Transverse colon (tissue), 4 donors: ENCODE measurements around the gene ERN2. TPM values are rescaled to one million over a fixed set of nuclear protein-coding genes. Genes with fewer than 3 reads are reported as not detected.

Experiments used
- DNase-seq: peaks from one replicate; pipeline ENCODE4 v3.0.0-alpha.2; 2019
- H3K27ac ChIP-seq, 4 donors: fragments of 200-600 bp; sonication (generic); 2 replicates each; pipeline ENCODE4 v1.5.1; 2016 to 2018; ENCODE audit warnings: inconsistent platforms in 4 of 4
- H3K27me3 ChIP-seq: fragments of 200-600 bp; sonication (generic); 2 replicates; pipeline ENCODE4 v1.5.1; 2017; ENCODE audit warnings: inconsistent platforms
- H3K36me3 ChIP-seq, 4 donors: fragments of 200-600 bp; sonication (generic); 2 replicates each; pipeline ENCODE4 v1.5.1; 2017 to 2019; ENCODE audit warnings: inconsistent platforms in 4 of 4
- H3K4me1 ChIP-seq, 4 donors: fragments of 200-600 bp; sonication (generic); 2 replicates each; pipeline ENCODE4 v1.5.1; 2017 to 2020; ENCODE audit warnings: inconsistent platforms in 4 of 4
- H3K4me3 ChIP-seq, 4 donors: fragments of 200-600 bp; sonication (generic); 1 replicate in 1 of 4; 2 replicates in 3 of 4; pipeline versions ENCODE4 v1.5.1 to v1.6.1; 2017 to 2019; ENCODE audit warnings: inconsistent platforms in 4 of 4
- H3K9me3 ChIP-seq, 2 donors: fragments of 200-600 bp; sonication (generic); 2 replicates each; pipeline ENCODE4 v1.5.1; 2017 to 2019; ENCODE audit warnings: inconsistent platforms in 2 of 2
- CTCF ChIP-seq, 5 experiments: fragments of 200-600 bp in 3 of 5; fragments of 450-650 bp in 2 of 5; sonication (generic) in 3 of 5; IDR thresholded peaks; 1 replicate in 2 of 5; 2 replicates in 3 of 5; pipeline ENCODE4 v1.5.1; 2016 to 2017; ENCODE audit warnings: antibody characterized with exemption in 5 of 5, inconsistent platforms in 3 of 5, mild to moderate bottlenecking in 2 of 5, moderate library complexity in 1 of 5
- EP300 ChIP-seq: sonication (generic); formaldehyde crosslinking; IDR thresholded peaks from one replicate; pipeline ENCODE4 v1.6.1; 2017; ENCODE audit warnings: antibody characterized with exemption, low read depth
- POLR2A ChIP-seq: fragments of 450-650 bp; IDR thresholded peaks from one replicate; pipeline ENCODE4 v1.6.1; 2016; ENCODE audit warnings: antibody characterized with exemption, mild to moderate bottlenecking, moderate library complexity
- POLR2AphosphoS5 ChIP-seq, 3 donors: sonication (generic); formaldehyde crosslinking; IDR thresholded peaks; one replicate each; pipeline ENCODE4 v1.6.1; 2016; ENCODE audit warnings: antibody characterized with exemption in 3 of 3
- WGBS, 2 donors: methylation state at CpG; one replicate each; pipeline ENCODE4 v1.1.5; 2018; ENCODE audit warnings: low coverage in 1 of 2; 5-methylcytosine and 5-hydroxymethylcytosine counted together
- in situ Hi-C, 4 donors: fragments of 200-750 bp; cut with MboI; loops; one replicate each; pipeline versions ENCODE4 v1.15.0 to v1.15.1; 2017; ENCODE audit warnings: low sequenced_read_pairs in 3 of 4, low pct_ligation_motif_present in 1 of 4, low pct_unique_long_range_greater_than_20kb in 1 of 4
- intact Hi-C: fragments of 100-400 bp; cut with DNase I; formaldehyde crosslinking; loops from one replicate; pipeline ENCODE4 v1.15.1; 2023; ENCODE audit warnings: low total_unique reads
- total RNA-seq, 4 donors: library from RNA; depleted of rRNA; stranded (reverse); fragments of >200 nt; gene quantifications; one replicate each; pipeline ENCODE4 v1.1.0, GENCODE V29; 2016

The ERN2 gene
- total RNA-seq, 4 donors from 2014 or later = 114 to 408 (median 168) TPM

GRCh38 chr16:23687034-23687808 lies 25.8 kb downstream of the ERN2 start:
- intact Hi-C loops (no loop called here), in situ Hi-C loops (no loop called here)
- no peaks in the 10 kb centered on the region for H3K4me1 ChIP-seq
- no peak overlapping the region for H3K27ac ChIP-seq
- H3K4me3 ChIP-seq = no peak overlapping the region
- no peaks in the 10 kb centered on the region for H3K9me3 ChIP-seq
- no peak for DNase-seq
- H3K27me3 ChIP-seq = no peaks in the 10 kb centered on the region
- H3K36me3 ChIP-seq = peaks cover 0 to 44% (median 14%) of the 10 kb centered on the region in 4 donors
- 90 to 92% methylated on average over 8 to 16 of the region's 16 CpGs for WGBS, 2 donors
- TF ChIP-seq POLR2A (no peak), CTCF (IDR thresholded peaks at IDR 0.05) (no peak), EP300 (no peak), POLR2AphosphoS5 (IDR thresholded peaks at IDR 0.05) (no peak)

DNA sequence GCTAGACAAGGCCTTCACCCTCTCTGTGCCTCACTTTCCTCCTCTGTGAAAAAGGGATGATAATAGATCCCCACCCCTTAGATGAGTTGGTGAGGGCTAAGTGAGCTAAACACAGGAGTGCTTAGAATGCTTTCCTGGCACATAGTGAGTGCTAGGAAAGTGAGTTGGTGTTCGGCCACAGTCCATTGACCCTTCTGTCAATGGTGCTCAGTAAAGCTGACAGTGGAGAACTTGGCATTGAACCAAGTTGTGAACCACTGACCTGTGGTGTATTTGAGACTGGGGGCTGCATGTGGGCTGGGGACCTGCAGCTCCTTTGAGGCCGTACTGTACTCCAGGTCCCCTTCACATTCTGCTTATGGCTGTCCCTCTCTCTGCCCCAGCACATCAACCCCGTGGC lies 29.5 kb downstream of the ERN2 start:
- no peak for DNase-seq
- peaks cover 0 to 19% (median 6%) of the 10 kb centered on the region in 4 donors for H3K36me3 ChIP-seq
- WGBS, 2 donors = 87 to 89% methylated on average over 3 of the region's 3 CpGs
- no peaks in the 10 kb centered on the region for H3K9me3 ChIP-seq
- in situ Hi-C loops = no loop called here
- intact Hi-C loops = no loop called here
- peaks cover 3 to 15% (median 10%) of the 10 kb centered on the region in 4 donors for H3K4me1 ChIP-seq
- H3K27ac ChIP-seq = no peak overlapping the region
- no peak for TF ChIP-seq CTCF (IDR thresholded peaks at IDR 0.05)
- TF ChIP-seq EP300 = no peak
- TF ChIP-seq POLR2AphosphoS5 (IDR thresholded peaks at IDR 0.05) = no peak
- TF ChIP-seq POLR2A = no peak
- H3K4me3 ChIP-seq = no peak overlapping the region
- no peaks in the 10 kb centered on the region for H3K27me3 ChIP-seq

DNA sequence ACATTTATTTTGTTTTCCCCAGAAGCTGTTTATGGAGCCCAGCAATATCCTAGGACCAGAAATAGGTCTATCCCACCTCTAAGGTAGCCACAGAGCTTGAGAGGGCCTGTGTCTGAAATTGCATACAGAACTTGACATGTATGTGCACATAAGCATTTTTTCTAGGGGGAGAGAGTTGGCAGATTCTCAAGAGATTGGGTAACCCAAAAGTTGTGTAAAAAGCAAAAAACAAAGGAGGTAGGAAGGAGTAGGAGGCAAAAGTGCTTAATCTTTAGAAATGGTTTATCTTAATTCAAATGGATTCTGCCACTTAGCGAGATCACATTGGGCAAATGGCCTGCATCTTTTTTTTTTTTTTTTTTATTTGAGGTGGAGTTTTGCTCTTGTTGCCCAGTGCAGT lies 30.8 kb downstream of the ERN2 start:
- WGBS, 2 donors = 84 to 89% methylated on average over 1 of the region's 1 CpG
- Histone ChIP-seq H3K4me3 (no peak overlapping the region), H3K4me1 (peaks cover 3 to 28% (median 21%) of the 10 kb centered on the region in 4 donors), H3K36me3 (peaks cover 0 to 16% (median 4%) of the 10 kb centered on the region in 4 donors), H3K9me3 (no peaks in the 10 kb centered on the region), H3K27ac (no peak overlapping the region), H3K27me3 (no peaks in the 10 kb centered on the region)
- TF ChIP-seq POLR2A = no peak
- TF ChIP-seq CTCF (IDR thresholded peaks at IDR 0.05) = no peak
- TF ChIP-seq EP300 = no peak
- no peak for TF ChIP-seq POLR2AphosphoS5 (IDR thresholded peaks at IDR 0.05)
- intact Hi-C loops = no loop called here
- in situ Hi-C loops = no loop called here
- DNase-seq = no peak

DNA sequence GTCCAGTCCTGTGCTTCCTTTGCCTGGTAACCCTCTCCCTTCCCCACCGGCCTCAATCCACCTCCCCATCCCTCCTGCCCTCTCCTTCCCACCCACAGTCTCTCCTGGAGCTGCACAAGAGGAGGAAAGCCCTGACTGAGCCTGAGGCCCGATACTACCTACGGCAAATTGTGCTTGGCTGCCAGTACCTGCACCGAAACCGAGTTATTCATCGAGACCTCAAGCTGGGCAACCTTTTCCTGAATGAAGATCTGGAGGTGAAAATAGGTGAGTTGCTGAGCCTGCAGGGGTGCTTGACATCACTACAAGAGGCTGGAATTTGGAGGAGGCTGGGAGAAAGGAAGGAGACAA lies 33.1 kb downstream of the ERN2 start:
- H3K4me3 ChIP-seq = peak overlapping the region in 2 of 4 donors; percentile 52 to 65
- intact Hi-C loops = no loop called here
- in situ Hi-C loops = no loop called here
- H3K4me1 ChIP-seq = peaks cover 3 to 34% (median 21%) of the 10 kb centered on the region in 4 donors
- peak overlapping the region in 1 of 4 donors; percentile 67 for H3K27ac ChIP-seq
- DNase-seq = no peak
- H3K9me3 ChIP-seq = no peaks in the 10 kb centered on the region
- TF ChIP-seq EP300 (no peak), POLR2A (no peak)
- no peaks in the 10 kb centered on the region for H3K27me3 ChIP-seq
- H3K36me3 ChIP-seq = peaks cover 0 to 7% (median 2%) of the 10 kb centered on the region in 4 donors
- 56% methylated on average over 6 of the region's 6 CpGs; no CpG with 5 or more reads in 1 of the 2 donors for WGBS, 2 donors
